ENCODE results near the gene LYPD6. TPM values are rescaled to one million over a fixed set of nuclear protein-coding genes. Genes with fewer than 3 reads are reported as not detected.

The LYPD6 gene
- total RNA-seq, 1 experiment from 2014 or later = 0.74 TPM

DNA sequence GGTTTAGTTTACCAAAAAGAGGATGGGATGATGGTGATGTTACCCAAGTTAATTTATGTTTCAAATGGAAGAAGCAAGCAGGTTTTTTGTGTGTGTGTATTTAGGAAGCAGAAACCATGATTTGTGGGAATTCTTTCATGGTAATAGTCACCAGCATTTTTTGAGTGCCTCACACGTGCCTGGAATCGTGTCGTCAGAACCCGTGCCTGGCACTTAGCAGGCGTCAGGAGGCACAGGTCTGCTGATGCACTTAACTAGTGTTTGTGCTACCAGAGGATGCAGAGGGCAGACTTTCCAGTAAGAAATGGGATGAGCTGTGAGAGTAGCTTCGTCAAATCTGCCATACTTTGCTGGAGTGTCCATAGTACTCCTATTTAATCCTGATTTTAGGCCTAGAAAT lies 41.1 kb downstream of the LYPD6 start:
- TF ChIP-seq, protein P1, sequence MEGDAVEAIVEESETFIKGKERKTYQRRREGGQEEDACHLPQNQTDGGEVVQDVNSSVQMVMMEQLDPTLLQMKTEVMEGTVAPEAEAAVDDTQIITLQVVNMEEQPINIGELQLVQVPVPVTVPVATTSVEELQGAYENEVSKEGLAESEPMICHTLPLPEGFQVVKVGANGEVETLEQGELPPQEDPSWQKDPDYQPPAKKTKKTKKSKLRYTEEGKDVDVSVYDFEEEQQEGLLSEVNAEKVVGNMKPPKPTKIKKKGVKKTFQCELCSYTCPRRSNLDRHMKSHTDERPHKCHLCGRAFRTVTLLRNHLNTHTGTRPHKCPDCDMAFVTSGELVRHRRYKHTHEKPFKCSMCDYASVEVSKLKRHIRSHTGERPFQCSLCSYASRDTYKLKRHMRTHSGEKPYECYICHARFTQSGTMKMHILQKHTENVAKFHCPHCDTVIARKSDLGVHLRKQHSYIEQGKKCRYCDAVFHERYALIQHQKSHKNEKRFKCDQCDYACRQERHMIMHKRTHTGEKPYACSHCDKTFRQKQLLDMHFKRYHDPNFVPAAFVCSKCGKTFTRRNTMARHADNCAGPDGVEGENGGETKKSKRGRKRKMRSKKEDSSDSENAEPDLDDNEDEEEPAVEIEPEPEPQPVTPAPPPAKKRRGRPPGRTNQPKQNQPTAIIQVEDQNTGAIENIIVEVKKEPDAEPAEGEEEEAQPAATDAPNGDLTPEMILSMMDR (conservative IDR thresholded peaks at IDR 0.05) = no peak
- no peak for TF ChIP-seq EZH2 (IDR thresholded peaks at IDR 0.05; ENCODE audit: low read depth)
- H3K9me3 ChIP-seq (ENCODE audit: insufficient read depth, low read depth) = no peaks in the 10 kb centered on the region
- no peaks in the 10 kb centered on the region for H3K27me3 ChIP-seq (ENCODE audit: insufficient read depth, low read depth)
- ChIA-PET CTCF (no interaction called here), POLR2A (ENCODE audit: unreplicated experiment) (no interaction called here)
- H3K4me3 ChIP-seq = no peak overlapping the region
- peaks cover 6% of the 10 kb centered on the region for H3K4me1 ChIP-seq (replicated peaks; ENCODE audit: insufficient read depth)
- H2AFZ ChIP-seq = no peak overlapping the region
- H3K27ac ChIP-seq = no peak overlapping the region
- no peaks in the 10 kb centered on the region for H3K79me2 ChIP-seq (ENCODE audit: low read depth)
- DNase-seq = no peak
- H4K20me1 ChIP-seq (ENCODE audit: insufficient read depth) = no peaks in the 10 kb centered on the region
- H3K4me2 ChIP-seq = no peak overlapping the region
- H3K36me3 ChIP-seq (ENCODE audit: low read depth) = no peaks in the 10 kb centered on the region
- BruUV-seq (replicated peaks) = no TSS peak
- no peaks in the 10 kb centered on the region for H3K9me2 ChIP-seq (ENCODE audit: insufficient read depth)
- intact Hi-C loops (cut with micrococcal nuclease; ENCODE audit: unreplicated experiment) = no loop called here
- H3F3A ChIP-seq (ENCODE audit: insufficient read depth, low read depth) = 0 out of 2 replicates have a peak, but pooled peaks cover 3% of the 10 kb centered on the region

DNA sequence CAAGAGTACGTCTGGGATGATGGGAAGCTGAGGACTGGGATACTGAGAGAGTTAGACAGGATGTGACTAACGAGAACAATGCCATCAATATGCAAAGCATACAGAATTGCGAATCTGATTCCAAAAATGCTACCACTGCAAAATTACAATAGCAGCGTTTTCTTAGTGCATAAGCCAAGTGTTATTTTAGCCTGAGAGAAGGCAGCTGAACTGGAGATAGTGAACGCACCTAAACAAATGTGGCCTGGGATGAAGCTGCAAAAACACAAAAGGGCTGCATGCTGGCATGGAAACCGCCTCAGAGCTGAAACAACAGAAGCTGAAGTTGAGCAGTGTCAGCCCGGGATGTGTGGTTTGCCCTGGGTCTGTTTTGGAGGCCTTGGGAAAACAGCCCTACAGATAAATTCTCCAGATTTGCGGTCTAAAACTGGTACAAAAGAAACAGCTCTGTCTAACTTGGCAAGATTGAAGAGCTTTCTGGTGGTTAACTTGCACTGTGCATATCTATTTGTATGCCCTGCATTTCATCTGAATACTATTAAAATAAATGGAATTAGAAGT lies 45.5 kb downstream of the LYPD6 start:
- POLR2A ChIA-PET (ENCODE audit: unreplicated experiment) = no interaction called here
- no peak for TF ChIP-seq EZH2 (IDR thresholded peaks at IDR 0.05; ENCODE audit: low read depth)
- TF ChIP-seq, protein P1 (conservative IDR thresholded peaks at IDR 0.05) = no peak
- intact Hi-C loops (cut with micrococcal nuclease; ENCODE audit: unreplicated experiment) = no loop called here

DNA sequence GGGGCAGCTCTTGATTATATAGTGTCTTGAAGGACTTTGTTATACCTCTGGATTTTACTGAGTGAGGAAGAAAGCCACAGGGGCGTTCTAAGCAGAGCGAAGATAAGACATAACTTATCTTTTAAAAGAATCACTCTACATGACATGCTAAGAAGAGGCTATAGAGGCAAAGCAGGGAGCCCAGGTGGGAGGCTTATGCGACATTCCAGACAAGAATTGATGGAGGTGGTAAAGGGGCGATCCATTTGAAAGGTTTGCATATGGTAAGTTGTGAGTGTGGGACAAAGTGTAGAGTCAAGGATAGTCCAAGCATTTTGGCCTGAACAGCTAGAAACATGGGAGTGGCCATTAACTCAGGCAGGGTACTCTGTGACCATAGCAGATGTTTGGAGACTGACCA lies 49.8 kb downstream of the LYPD6 start:
- intact Hi-C loops (cut with micrococcal nuclease; ENCODE audit: unreplicated experiment) = no loop called here
- H3K36me3 ChIP-seq (ENCODE audit: low read depth) = no peaks in the 10 kb centered on the region
- no peak overlapping the region for H2AFZ ChIP-seq
- BruUV-seq (replicated peaks) = no TSS peak
- H3K79me2 ChIP-seq (ENCODE audit: low read depth) = no peaks in the 10 kb centered on the region
- H3K27me3 ChIP-seq (ENCODE audit: insufficient read depth, low read depth) = no peaks in the 10 kb centered on the region
- H3K9me2 ChIP-seq (ENCODE audit: insufficient read depth) = no peaks in the 10 kb centered on the region; the same call in 1 of the 2 replicates
- no peaks in the 10 kb centered on the region for H3K9me3 ChIP-seq (ENCODE audit: insufficient read depth, low read depth)
- CTCF ChIA-PET = no interaction called here
- no peak for DNase-seq
- no peak overlapping the region for H3K27ac ChIP-seq
- H3K4me3 ChIP-seq = no peak overlapping the region
- POLR2A ChIA-PET (ENCODE audit: unreplicated experiment) = no interaction called here
- H4K20me1 ChIP-seq (ENCODE audit: insufficient read depth) = no peaks in the 10 kb centered on the region
- no peaks in the 10 kb centered on the region for H3K4me1 ChIP-seq (replicated peaks; ENCODE audit: insufficient read depth)
- no peak overlapping the region for H3K4me2 ChIP-seq
- no peaks in the 10 kb centered on the region for H3F3A ChIP-seq (ENCODE audit: insufficient read depth, low read depth)
- TF ChIP-seq, protein P1 (conservative IDR thresholded peaks at IDR 0.05) = no peak
- TF ChIP-seq EZH2 (IDR thresholded peaks at IDR 0.05; ENCODE audit: low read depth) = no peak

More for the DNA sequence above, 45.5 kb downstream of the LYPD6 start:
- Histone ChIP-seq H3K79me2 (ENCODE audit: low read depth) (no peaks in the 10 kb centered on the region), H3K4me2 (no peak overlapping the region), H3F3A (ENCODE audit: insufficient read depth, low read depth) (no peaks in the 10 kb centered on the region), H2AFZ (no peak overlapping the region), H3K4me1 (replicated peaks; ENCODE audit: insufficient read depth) (no peaks in the 10 kb centered on the region), H3K27ac (no peak overlapping the region), H3K27me3 (ENCODE audit: insufficient read depth, low read depth) (no peaks in the 10 kb centered on the region), H4K20me1 (ENCODE audit: insufficient read depth) (no peaks in the 10 kb centered on the region), H3K9me3 (ENCODE audit: insufficient read depth, low read depth) (no peaks in the 10 kb centered on the region), H3K4me3 (no peak overlapping the region), H3K36me3 (ENCODE audit: low read depth) (no peaks in the 10 kb centered on the region), H3K9me2 (ENCODE audit: insufficient read depth) (no peaks in the 10 kb centered on the region)
- CTCF ChIA-PET = no interaction called here
- no peak for DNase-seq
- no TSS peak for BruUV-seq (replicated peaks)

All from PC-9 (cell line).